SK-MEL-5 (cell line): Measurements from ENCODE around the gene SERPINB5. TPM values are rescaled to one million over a fixed set of nuclear protein-coding genes. Genes with fewer than 3 reads are reported as not detected.
A peak's percentile ranks its signal among the peaks of the same experiment; 100 is the strongest.
"Not testable (repeated sequence)": the region's sequence is repeated elsewhere in the genome, so short reads cannot be mapped to it uniquely, and the experiment has no call there.

Experiments
- DNase-seq: peaks from one replicate; pipeline ENCODE4 v3.0.0-alpha.2; 2016; ENCODE audit warnings: low read depth, low spot score
- in situ Hi-C: cut with HindIII; loops from 2 replicates; pipeline ENCODE4 v1.10.0; 2016; ENCODE audit warnings: low sequenced_read_pairs, high pct_unique_total_duplicates, low pct_unique_long_range_greater_than_20kb
- polyA plus RNA-seq, 2 experiments: library from polyadenylated mRNA; depleted of rRNA; stranded (reverse); fragments of >200 nt; gene quantifications; 2 replicates each; pipeline ENCODE4 v1.2.3, GENCODE V29; 2015
- total RNA-seq: library from RNA; depleted of rRNA; stranded (reverse); fragments of >200 nt; shearing (Covaris generic); gene quantifications from 2 replicates; pipeline ENCODE4 v1.2.3, GENCODE V29; 2014; rRNA removed

The SERPINB5 gene, protein sequence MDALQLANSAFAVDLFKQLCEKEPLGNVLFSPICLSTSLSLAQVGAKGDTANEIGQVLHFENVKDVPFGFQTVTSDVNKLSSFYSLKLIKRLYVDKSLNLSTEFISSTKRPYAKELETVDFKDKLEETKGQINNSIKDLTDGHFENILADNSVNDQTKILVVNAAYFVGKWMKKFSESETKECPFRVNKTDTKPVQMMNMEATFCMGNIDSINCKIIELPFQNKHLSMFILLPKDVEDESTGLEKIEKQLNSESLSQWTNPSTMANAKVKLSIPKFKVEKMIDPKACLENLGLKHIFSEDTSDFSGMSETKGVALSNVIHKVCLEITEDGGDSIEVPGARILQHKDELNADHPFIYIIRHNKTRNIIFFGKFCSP
- not detected in 2 replicates for total RNA-seq
- polyA plus RNA-seq (2015; cell fraction: cytosol; rRNA removed): not detected in 2 replicates
- polyA plus RNA-seq (2015; cell fraction: nucleus; rRNA removed): not detected in 2 replicates

DNA sequence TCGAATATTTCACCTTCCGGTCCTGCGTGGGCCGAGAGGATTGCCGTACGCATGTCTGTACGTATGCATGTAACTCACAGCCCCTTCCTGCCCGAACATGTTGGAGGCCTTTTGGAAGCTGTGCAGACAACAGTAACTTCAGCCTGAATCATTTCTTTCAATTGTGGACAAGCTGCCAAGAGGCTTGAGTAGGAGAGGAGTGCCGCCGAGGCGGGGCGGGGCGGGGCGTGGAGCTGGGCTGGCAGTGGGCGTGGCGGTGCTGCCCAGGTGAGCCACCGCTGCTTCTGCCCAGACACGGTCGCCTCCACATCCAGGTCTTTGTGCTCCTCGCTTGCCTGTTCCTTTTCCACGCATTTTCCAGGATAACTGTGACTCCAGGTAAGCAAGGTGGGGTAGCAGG lies at the start of gene SERPINB5:
SERPINB5 (plus strand) TSS at position 291 of the 400 bp plus-strand sequence. CDS start 7,471 bp downstream, outside the sequence.
- in situ Hi-C loops: no loop called here
- DNase-seq: no peak

DNA sequence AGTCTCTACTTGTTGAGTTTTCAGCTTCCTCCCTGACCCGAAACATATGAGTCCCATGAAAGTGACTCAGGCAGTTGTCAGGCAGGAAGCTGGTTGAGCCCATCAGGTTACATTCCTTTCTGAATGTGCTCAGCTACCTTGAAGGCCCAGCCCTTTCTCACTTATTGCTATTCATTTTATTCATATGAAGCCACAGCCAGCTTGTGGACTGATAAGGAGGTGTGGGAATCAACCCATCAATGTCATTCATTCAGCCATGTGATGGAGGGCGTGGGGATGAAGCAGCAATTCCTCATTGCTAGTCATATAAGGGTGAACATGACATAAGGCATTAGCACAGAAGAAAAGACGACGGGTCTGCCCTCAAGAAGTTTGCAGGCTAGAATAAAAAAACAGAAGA lies 49.2 kb upstream of the SERPINB5 start:
- in situ Hi-C loops: no loop called here
- DNase-seq: no peak

DNA sequence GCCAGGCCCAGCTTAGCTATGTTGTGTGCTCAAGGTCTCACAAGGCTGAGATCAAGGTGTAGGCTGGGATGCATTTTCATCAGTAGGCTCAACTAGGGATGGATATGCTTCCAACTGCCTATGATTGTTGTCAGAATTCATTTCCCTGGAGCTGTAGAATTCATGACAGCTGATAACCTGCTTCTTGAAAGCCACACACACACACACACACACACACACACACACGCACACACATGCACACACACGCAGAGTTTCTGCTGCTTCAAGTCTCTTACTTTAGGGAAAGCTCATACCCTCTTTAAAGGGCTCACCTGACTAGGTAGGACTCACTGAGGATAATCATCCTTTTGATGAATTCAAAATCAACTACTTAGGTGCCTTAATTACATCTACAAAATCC lies 46.2 kb upstream of the SERPINB5 start:
- DNase-seq: no peak
- in situ Hi-C loops: no loop called here

DNA sequence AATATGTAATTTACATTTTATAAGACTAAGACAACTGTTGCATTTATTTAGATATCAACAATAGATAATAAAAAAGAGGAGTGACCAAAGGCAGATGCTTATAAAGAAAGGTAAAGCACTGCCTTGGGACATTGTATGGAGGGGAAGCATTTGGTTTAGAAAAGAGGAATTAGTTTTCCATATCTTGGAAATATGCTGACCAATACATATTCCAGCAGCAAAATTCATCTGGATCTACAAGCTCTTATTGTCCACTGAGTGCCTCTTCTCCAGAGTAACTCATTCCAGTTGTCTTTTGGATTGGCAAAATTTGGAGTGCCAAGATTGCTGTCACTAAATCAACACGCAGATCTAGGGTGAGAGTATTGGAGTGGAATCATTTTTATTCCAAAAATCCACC lies 45.6 kb upstream of the SERPINB5 start:
- in situ Hi-C loops: no loop called here

DNA sequence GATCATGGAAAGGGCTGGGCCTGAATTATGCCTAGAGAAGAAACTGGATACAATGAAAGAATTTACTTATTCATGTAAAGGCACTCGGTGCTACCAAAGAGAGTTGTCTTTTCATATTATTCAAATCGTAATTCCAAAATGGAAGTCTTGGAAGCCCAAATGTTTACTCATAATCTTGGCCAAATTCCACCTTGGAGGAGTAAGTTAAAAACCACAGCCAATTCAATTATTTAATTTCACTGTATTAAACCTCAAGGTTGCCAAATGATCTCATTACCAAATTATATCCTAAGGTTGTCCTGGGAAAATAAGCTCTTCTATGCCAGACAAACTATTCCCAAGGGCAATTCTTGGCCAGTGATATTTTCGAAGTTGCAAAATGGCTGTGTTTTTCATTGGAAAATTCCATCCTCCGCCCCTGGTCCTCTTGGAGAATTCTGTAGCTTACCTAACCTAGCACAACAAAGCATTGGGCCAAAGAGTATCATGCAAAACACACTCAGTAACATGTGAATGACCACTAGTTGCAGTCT lies 43.4 kb upstream of the SERPINB5 start:
- no peak for DNase-seq
- in situ Hi-C loops: no loop called here

More for the DNA sequence above, 45.6 kb upstream of the SERPINB5 start:
- DNase-seq: no peak

DNA sequence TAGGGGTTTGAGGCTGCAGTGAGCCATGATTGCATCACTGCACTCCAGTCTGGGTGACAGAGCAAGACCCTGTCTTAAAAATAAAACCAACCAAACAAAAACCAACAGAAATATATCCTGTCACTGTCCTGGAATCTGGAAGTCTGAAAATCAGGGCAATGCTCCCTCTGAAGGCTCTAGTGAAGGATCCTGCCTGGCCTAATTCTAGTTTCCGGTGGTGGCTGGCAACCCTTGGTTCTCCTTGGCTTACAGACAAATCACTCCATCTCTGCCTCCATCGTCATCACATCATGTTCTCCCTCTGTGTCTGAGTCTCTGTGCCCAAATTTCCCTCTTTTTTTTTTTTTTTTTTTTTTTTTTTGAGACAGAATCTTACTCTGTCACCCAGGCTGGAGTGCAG lies 38.6 kb upstream of the SERPINB5 start:
- DNase-seq: no peak
- in situ Hi-C loops: no loop called here

DNA sequence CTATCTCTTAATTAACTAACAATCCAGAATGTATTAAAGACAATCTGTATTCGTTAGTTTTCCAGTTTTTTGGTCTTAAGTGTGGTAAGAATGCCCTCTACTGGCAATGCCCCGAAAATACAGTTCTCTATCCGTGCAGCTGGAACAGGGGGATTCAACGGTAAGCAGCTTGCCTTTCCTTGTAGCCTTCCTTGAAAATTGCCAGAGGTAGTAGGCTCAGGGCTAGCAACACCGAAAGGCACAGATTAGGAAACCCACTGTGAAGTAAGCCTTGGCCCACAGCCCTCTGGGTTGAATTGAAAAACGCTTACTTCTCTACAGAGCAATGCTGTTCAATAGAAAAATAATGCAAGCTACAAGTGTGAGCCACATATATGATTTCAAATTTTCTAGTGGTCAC lies 37.4 kb upstream of the SERPINB5 start:
- in situ Hi-C loops: no loop called here
- DNase-seq: peak; percentile 72

DNA sequence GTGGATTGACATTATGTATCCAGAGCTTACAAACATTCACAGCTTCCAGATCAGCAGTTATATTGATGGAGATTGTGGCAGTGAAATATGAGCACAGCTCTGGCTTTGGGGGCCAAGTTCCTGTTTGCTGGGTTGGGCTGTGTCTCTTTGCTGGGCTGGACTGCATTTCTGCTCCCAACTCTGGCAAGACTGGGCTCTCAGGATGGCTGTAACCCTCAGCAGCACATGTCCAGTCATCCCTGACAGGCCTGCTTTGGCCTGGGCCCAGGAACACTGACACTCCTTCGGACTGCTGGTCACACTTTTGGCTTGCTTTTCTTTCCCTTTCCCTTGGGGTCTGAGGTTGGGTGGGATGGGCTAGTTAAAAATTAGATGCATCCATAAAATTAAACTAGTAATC lies 36.5 kb upstream of the SERPINB5 start:
- DNase-seq: no peak
- in situ Hi-C loops: no loop called here

DNA sequence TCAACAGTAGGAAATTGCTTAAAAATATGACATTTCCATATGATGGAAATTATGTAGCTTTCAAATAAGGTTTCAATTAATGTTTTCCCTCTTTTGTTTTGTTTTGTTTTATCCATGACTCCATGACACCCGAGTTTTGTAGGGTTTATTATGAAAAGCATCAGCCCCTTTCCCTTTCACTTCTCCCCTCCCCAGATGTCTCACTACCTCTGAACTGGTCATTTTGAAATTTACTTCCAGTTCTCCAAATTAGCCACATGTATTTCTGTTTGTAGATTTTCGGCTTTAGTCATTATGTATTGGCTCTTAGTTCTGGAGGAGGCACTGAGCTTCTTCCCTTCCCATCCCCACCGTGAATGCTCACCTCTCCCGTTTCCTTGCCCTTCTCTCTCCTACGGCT lies 35.9 kb upstream of the SERPINB5 start:
- in situ Hi-C loops: no loop called here
- no peak for DNase-seq

DNA sequence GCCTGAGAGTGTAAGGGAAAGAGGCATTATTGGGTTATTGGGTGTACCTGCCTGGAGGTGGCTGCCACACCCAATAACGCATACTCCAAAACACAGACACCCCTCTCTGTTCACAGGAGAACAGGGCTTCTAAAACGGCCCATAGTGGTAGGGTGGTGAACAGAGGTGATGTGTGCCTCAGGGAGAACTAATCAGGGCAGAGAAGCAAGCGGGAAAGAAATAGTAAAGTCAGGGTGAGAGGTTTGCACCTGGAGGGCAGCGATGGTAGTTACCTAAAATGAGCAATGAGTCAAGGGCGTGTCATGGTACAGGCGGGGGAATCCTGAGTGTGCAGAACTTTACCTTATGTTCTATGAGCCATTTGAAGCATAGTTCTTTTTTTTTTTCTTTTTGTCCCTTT lies 32.9 kb upstream of the SERPINB5 start:
- in situ Hi-C loops: no loop called here
- DNase-seq: no peak

DNA sequence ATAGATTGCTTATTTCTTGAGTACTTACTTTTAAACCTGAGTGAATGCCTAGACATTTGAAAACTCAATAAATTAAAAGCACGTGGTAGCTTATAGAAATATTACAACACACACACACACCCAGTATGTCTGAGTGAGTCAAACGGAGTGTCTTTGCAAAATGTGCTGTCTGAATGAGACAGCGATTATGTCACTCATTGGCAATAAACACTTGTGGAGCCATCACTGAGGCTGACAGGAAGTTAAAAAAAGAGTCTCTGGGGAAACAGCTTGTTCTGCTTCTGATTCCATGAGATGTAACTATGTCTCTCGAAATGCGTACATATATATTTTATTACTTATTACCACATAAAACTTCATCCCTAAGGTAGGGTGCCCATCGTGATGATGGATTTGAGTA lies 32.2 kb upstream of the SERPINB5 start:
- in situ Hi-C loops: no loop called here
- DNase-seq: no peak

DNA sequence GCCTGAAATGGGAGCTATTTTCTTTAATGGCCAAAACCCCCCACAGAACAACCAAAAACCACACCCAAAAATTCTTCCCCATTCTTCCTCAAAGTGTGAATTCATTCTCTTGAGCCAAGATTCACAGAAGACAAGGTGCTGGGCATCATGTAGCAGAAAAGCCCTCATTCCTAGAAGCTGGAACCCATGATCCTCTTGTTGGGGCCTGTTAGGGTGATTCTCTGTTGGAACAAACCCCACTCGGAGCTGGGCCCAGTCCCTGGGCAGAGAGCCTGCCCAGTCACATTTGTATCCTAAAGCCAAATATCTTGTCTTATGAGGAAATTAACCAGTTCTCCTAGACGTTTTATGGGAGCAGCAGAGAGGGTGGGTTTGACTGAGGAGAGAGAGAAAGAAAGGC lies 31.7 kb upstream of the SERPINB5 start:
- no peak for DNase-seq
- in situ Hi-C loops: no loop called here

DNA sequence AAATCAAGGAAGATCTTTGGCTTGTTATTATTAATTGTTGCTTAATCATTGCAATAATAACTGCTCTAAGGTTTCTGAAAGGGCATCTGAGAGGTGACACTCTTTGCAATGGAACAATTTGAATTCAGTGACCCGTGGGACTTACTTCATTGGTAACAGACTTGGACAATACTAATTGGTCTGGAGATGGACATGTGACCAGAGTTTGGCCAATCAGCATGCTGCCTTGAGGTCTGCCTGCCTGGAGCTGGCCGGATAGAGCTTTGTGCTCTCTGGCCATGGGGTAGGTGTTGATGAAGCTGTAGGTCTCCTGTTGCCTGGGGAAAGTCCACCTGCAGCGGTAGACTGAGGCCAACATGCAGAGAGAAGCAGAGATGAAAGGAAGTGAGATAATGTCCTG lies 30.5 kb upstream of the SERPINB5 start:
- in situ Hi-C loops: no loop called here
- no peak for DNase-seq

DNA sequence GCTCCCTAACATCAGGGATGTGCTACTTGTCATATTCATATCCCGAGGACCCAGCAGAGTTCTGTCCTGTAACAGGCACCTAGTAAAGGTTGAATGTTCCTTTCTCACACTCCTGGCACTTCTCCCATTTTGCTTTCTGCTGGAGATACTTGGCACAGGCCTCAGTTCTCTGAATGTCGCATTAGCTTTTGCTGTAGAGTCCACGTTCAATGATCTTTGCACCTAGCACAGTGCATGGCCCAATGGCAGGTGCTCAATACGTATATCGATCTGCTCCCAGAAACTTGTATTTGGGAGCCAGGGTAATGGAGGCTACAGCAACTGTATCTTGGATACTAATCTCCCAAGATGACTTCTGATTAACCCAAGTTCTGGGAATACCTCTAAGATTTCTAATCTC lies 29.7 kb upstream of the SERPINB5 start:
- in situ Hi-C loops: no loop called here
- no peak for DNase-seq

DNA sequence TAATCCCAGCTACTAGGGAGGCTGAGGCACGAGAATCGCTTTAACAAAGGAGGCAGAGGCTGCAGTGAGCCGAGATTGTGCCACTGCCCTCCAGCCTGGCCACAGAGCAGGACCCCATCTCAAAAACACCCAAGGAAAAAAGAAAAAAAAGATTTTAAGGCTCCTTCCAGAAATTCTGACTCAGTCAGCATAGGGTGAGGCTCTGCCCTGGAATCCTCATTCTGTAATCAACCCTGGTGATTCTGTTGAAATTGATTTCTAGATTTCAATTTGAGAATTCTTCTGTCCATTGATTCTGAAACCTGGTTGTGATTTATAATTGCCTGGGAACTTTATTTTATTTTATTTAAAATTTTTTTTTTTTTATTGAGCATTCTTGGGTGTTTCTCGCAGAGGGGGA lies 27.3 kb upstream of the SERPINB5 start:
- DNase-seq: no peak
- in situ Hi-C loops: no loop called here

DNA sequence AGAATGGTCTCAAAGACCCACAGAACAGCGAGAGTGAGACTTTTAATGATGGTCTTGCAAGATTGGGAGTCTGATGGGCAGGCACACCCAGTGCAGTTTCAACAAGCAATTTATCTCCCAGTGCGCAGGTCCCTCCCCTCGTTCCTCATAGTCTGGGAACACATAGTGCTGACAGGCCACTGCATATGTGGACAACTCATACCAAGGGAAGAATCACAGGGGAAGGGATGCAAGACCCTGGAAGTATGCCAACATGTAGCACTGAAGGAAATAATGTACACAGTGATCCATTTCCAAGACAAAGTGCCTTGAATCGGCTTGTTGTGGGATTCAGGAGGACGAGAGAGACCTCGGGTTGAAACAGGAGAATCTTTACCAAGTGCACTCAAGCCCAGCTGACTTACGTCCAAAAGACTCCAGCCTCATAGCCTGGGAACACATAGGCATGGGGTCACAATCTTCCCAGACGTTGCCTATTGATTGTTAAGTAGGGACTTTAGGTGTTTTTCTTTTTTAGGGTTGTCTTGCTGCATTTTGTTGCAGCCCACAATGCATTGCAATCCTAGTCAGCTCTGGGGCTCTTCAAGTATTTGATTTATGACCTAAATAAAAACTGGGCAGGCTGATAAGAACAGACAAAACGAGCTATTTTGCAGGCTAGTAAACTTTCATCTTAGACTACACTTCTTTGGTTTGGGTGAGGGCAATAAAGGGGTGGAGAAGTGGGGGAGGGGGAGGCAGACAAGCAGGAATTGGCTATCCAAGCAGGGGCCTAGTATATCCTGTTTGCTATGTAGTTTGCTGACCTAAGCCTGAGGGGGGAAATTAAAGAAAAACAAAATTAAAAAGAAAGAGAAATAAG lies 24.7 kb upstream of the SERPINB5 start:
- no peak for DNase-seq
- in situ Hi-C loops: no loop called here

DNA sequence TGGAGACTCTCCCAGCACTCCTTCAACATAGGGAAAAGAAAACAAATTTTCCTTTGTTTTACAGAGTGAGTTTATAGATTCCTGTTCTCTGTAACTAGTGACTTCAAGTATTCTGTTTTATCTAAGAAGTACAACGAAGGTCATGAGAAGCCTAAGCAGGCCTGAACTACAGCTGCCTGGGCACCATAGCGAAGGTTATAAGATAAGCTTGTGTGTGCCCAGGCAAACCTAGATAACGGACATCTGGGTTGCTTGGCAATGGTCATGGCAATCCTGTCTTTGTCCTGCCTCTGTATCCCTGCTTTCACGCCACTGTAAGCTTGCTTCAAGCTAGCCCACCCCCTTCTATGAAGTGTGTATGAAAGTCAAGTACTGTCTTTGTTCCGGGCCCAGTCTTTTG lies 24.0 kb upstream of the SERPINB5 start:
- in situ Hi-C loops, DNase-seq: not testable (repeated sequence)

DNA sequence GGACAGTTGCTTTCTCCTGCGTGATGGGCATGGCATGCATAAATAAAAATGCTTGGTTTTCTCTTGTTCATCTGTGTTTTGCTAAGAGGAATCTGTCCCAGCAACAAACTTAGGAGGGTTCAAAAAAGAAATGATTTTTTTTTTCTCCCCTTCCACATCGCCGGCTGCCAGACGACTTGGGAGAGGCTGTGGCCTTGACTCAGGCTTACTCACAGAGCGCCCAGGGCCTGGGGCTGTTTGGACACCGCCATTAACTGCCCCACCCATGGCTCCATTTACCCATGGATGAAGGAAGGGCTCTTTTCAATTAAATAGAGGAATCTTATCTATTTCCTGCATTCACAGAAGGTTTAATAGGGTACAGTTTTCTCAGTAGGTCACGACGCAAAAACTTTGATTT lies 22.3 kb upstream of the SERPINB5 start:
- no peak for DNase-seq
- in situ Hi-C loops: no loop called here
